Breast epithelium (tissue), 4 donors: ENCODE results near the gene CDC123. TPM values are rescaled to one million over a fixed set of nuclear protein-coding genes. Genes with fewer than 3 reads are reported as not detected.
"Not testable (repeated sequence)": the region's sequence is repeated elsewhere in the genome, so short reads cannot be mapped to it uniquely, and the experiment has no call there.

Source experiments
- DNase-seq, 2 donors: peaks; one replicate each; pipeline ENCODE4 v3.0.0-alpha.2; 2019; ENCODE audit warnings: low spot score in 2 of 2
- H3K27ac ChIP-seq, 2 donors: fragments of 200-600 bp; sonication (generic) in 1 of 2; one replicate each; pipeline ENCODE4 v1.5.1; 2016 to 2019; ENCODE audit warnings: mild to moderate bottlenecking in 1 of 2
- H3K27me3 ChIP-seq, 2 donors: fragments of 200-600 bp; sonication (generic) in 1 of 2; one replicate each; pipeline versions ENCODE4 v1.5.1 to v1.6.0; 2017 to 2019; ENCODE audit warnings: control low read depth in 1 of 2, mild to moderate bottlenecking in 1 of 2
- H3K36me3 ChIP-seq: fragments of 200-600 bp; one replicate; pipeline ENCODE4 v1.5.1; 2019
- H3K4me1 ChIP-seq, 2 donors: fragments of 200-600 bp; sonication (generic); one replicate each; pipeline ENCODE4 v1.5.1; 2016 to 2019; ENCODE audit warnings: control low read depth in 1 of 2
- H3K4me3 ChIP-seq, 3 donors: fragments of 200-600 bp; sonication (generic); 1 replicate in 2 of 3; 2 replicates in 1 of 3; pipeline ENCODE4 v1.5.1; 2016 to 2019; ENCODE audit warnings: mild to moderate bottlenecking in 3 of 3, moderate library complexity in 2 of 3
- H3K9me3 ChIP-seq, 2 donors: fragments of 200-600 bp; sonication (generic) in 1 of 2; one replicate each; pipeline ENCODE4 v1.5.1; 2016 to 2019; ENCODE audit warnings: control low read depth in 1 of 2
- POLR2A ChIP-seq: fragments of 450-650 bp; IDR thresholded peaks from one replicate; pipeline ENCODE4 v1.6.1; 2016; ENCODE audit warnings: antibody characterized with exemption, mild to moderate bottlenecking, moderate library complexity
- POLR2AphosphoS5 ChIP-seq, 3 donors: sonication (generic); formaldehyde crosslinking; IDR thresholded peaks; one replicate each; pipeline ENCODE4 v1.6.1; 2017; ENCODE audit warnings: antibody characterized with exemption in 3 of 3
- intact Hi-C: fragments of 100-400 bp; cut with DNase I; formaldehyde crosslinking; loops from one replicate; pipeline ENCODE4 v1.15.1; 2023; ENCODE audit warnings: low total_unique reads
- total RNA-seq, 3 donors: library from RNA; depleted of rRNA; stranded (reverse); fragments of >200 nt; gene quantifications; one replicate each; pipeline ENCODE4 v1.1.0, GENCODE V29; 2016
- TF ChIP-seq, protein P1 (sequence below), 3 donors: fragments of 450-650 bp; IDR thresholded peaks; one replicate each; pipeline ENCODE4 v1.5.1; 2016 to 2017; ENCODE audit warnings: antibody characterized with exemption in 3 of 3, mild to moderate bottlenecking in 3 of 3, moderate library complexity in 3 of 3

Gene CDC123
- total RNA-seq, 3 donors from 2014 or later, result 61.6 to 87.5 (median 86.7) TPM

DNA sequence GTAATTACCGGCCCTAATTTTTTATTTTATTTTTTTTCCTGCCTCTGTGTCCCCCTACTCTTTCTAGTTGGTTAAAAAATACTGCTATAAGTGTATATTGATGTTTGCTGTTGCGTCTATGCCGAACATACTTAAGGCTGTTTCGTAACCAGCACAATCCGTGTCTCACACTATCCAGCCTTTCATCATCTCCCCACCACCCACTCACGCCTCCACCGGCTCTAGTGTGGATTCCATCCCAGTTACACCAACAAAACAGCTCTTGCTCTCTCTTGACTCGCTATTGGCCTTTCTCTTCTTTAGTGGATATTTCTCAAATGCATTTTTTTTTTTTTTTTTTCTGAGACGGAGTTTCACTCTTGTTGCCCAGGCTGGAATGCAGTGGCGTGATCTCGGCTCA lies 83.3 kb downstream of the CDC123 start:
- intact Hi-C loops, result no loop called here
- no peaks in the 10 kb centered on the region for H3K4me1 ChIP-seq
- no peak overlapping the region for H3K27ac ChIP-seq
- TF ChIP-seq POLR2AphosphoS5 (IDR thresholded peaks at IDR 0.05), result no peak
- TF ChIP-seq POLR2A, result no peak
- TF ChIP-seq, protein P1, sequence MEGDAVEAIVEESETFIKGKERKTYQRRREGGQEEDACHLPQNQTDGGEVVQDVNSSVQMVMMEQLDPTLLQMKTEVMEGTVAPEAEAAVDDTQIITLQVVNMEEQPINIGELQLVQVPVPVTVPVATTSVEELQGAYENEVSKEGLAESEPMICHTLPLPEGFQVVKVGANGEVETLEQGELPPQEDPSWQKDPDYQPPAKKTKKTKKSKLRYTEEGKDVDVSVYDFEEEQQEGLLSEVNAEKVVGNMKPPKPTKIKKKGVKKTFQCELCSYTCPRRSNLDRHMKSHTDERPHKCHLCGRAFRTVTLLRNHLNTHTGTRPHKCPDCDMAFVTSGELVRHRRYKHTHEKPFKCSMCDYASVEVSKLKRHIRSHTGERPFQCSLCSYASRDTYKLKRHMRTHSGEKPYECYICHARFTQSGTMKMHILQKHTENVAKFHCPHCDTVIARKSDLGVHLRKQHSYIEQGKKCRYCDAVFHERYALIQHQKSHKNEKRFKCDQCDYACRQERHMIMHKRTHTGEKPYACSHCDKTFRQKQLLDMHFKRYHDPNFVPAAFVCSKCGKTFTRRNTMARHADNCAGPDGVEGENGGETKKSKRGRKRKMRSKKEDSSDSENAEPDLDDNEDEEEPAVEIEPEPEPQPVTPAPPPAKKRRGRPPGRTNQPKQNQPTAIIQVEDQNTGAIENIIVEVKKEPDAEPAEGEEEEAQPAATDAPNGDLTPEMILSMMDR (IDR thresholded peaks at IDR 0.05), result no peak
- H3K9me3 ChIP-seq, result no peaks in the 10 kb centered on the region
- H3K36me3 ChIP-seq, result no peaks in the 10 kb centered on the region
- no peaks in the 10 kb centered on the region for H3K27me3 ChIP-seq
- DNase-seq, result no peak
- no peak overlapping the region for H3K4me3 ChIP-seq

DNA sequence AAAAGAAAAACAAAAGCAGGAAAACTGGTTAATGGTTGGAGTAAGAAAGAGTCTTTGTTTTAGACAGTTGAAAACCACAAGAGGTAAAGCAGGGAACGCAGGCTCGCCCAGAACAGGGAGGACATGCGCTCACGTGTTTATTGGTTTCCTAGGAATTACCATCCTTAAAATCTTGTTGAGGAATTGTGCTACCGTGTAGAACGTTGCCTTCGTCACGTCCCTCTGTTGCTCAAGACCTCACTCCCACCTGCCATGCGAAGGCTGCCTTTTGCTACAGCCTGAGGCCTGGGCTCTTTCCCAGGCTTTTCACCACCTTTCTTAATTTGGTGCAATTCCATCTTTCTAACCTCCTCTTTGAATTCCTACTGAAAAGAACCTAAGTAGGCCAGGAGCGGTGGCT lies 91.8 kb downstream of the CDC123 start:
- peak in 1 of 2 donors; percentile 69 for DNase-seq

DNA sequence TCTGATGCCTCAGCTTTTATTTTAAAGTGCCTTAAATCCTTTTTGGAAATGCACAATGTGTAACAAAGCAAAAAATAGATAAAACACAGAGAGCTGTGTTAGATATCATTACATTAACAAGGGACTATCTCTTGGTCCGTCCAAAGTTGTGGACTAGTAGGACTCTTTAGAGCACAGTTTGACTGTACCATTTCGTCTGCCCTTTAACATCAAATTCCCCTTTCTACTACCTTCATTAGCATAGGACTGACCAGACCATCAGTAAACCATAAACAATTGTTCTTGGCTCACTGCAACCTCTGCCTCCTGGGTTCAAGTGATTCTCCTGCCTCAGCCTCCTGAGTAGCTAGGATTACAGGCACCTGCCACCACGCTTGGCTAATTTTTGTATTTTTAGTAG lies 101.8 kb downstream of the CDC123 start:
- H3K9me3 ChIP-seq, intact Hi-C loops, H3K27ac ChIP-seq, DNase-seq, H3K4me3 ChIP-seq, H3K27me3 ChIP-seq, H3K4me1 ChIP-seq, H3K36me3 ChIP-seq: not testable (repeated sequence)

More for the DNA sequence above, 91.8 kb downstream of the CDC123 start:
- no peak overlapping the region for H3K4me3 ChIP-seq
- H3K36me3 ChIP-seq, result no peaks in the 10 kb centered on the region
- H3K9me3 ChIP-seq, result no peaks in the 10 kb centered on the region
- H3K27me3 ChIP-seq, result no peaks in the 10 kb centered on the region
- TF ChIP-seq, protein P1 (IDR thresholded peaks at IDR 0.05), result no peak
- peak in 1 of 3 donors; percentile 55 for TF ChIP-seq POLR2AphosphoS5 (IDR thresholded peaks at IDR 0.05)
- peak overlapping the region in 1 of 2 donors; percentile 57 for H3K27ac ChIP-seq
- intact Hi-C loops, result no loop called here
- no peaks in the 10 kb centered on the region for H3K4me1 ChIP-seq

DNA sequence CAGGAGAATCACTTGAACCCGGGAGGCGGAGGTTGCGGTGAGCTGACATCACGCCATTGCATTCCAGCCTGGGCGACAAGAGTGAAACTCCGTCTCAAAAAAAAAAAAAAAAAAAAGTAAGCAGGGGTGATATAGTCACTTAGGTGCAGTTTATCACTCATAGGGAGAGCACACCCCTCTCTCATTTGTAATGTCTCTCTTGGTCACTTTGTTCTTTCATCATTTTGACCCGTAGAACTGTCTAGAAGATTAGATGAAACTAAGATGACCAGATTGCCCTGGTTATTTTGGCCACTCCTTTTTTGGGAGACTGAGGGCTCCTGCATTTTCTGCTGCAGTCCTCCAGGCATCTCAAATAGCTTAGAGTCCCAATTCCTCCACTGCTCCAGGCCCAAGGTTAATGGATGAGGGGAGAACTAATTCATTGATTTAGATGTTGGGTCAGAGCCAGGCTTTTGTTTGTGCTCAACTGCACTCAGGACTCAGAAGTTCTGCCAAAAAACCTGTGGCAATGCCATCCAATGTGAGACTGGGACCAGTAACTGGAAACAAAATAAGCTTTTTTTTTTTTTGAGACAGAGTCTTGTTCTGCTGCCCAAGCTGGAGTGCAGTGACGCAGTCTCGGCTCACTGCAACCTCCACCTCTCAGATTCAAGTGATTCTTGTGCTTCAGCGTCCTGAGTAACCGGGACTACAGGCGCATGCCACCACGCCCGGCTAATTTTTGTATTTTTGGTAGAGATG lies 103.4 kb downstream of the CDC123 start:
- TF ChIP-seq, protein P1 (IDR thresholded peaks at IDR 0.05), result no peak
- TF ChIP-seq POLR2A (no peak), POLR2AphosphoS5 (IDR thresholded peaks at IDR 0.05) (no peak)
- intact Hi-C loops, result no loop called here
- no peaks in the 10 kb centered on the region for H3K27me3 ChIP-seq

More for the DNA sequence above, 103.4 kb downstream of the CDC123 start:
- Histone ChIP-seq H3K27ac (no peak overlapping the region), H3K36me3 (no peaks in the 10 kb centered on the region), H3K4me1 (no peaks in the 10 kb centered on the region), H3K9me3 (no peaks in the 10 kb centered on the region), H3K4me3 (no peak overlapping the region)
- DNase-seq, result no peak

Other genes starting within 250 kb of the CDC123 start
- gene UPF2, start 153.4 kb upstream of the CDC123 start, total RNA-seq, result 10 to 100 TPM; 22.4 to 32.9 (median 29.2) TPM
- gene DHTKD1, start 127.2 kb upstream of the CDC123 start, total RNA-seq, result 10 to 100 TPM; 22.3 to 35.7 (median 31.9) TPM
- gene SEC61A2, start 66.5 kb upstream of the CDC123 start, total RNA-seq, result 10 to 100 TPM in 2 of 3 donors, 1 to 10 TPM in 1; 6.2 to 15.7 (median 10.2) TPM
- gene NUDT5, start 297 bp upstream of the CDC123 start, total RNA-seq, result 10 to 100 TPM; 44.3 to 54.4 (median 49.3) TPM
- 10 to 100 TPM in 1 of 3 donors, 1 to 10 TPM in 2; 4.4 to 17.3 (median 5.2) TPM for gene CAMK1D, start 153.4 kb downstream of the CDC123 start, total RNA-seq